Measurements from ENCODE around the gene RPUSD1. TPM values are rescaled to one million over a fixed set of nuclear protein-coding genes. Genes with fewer than 3 reads are reported as not detected.
A peak's percentile ranks its signal among the peaks of the same experiment; 100 is the strongest.
"Not testable (repeated sequence)": the region's sequence is repeated elsewhere in the genome, so short reads cannot be mapped to it uniquely, and the experiment has no call there.

Gene RPUSD1
- polyA plus RNA-seq, 3 donors: 29.5 to 38.1 (median 31.5) TPM

- Histone ChIP-seq H2AFZ (ENCODE audit: insufficient read depth, low read depth, low read length, poor library complexity, severe bottlenecking) (no peak overlapping the region), H3K9ac (ENCODE audit: insufficient read depth, low read length, poor library complexity, severe bottlenecking) (no peak overlapping the region), H3K79me2 (ENCODE audit: insufficient read depth, low read length) (no peaks in the 10 kb centered on the region), H3K4me2 (replicated peaks; ENCODE audit: extremely low read depth, low read length, poor library complexity, severe bottlenecking) (no peak overlapping the region), H3K4me3 (replicated peaks in 1 of 3; ENCODE audit: low read depth in 2 of 3, low read length in 3 of 3) (no peak overlapping the region), H3K36me3 (replicated peaks in 1 of 2; ENCODE audit: control insufficient read depth in 1 of 2, insufficient read depth in 2 of 2, low read length in 2 of 2) (no peaks in the 10 kb centered on the region), H3K27ac (ENCODE audit: low read depth in 1 of 2, low read length in 2 of 2) (no peak overlapping the region), H3K27me3 (ENCODE audit: control insufficient read depth in 2 of 2, insufficient read depth in 2 of 2, low read length in 2 of 2) (peaks cover 9 to 31% of the 10 kb centered on the region in 2 donors), H3K4me1 (ENCODE audit: control insufficient read depth in 1 of 2, insufficient read depth in 2 of 2, low read length in 2 of 2) (no peaks in the 10 kb centered on the region), H3K9me3 (replicated peaks in 1 of 2; ENCODE audit: control insufficient read depth in 1 of 2, insufficient read depth in 1 of 2, low read length in 2 of 2) (peaks cover 0 to 15% of the 10 kb centered on the region in 2 donors), H4K20me1 (ENCODE audit: insufficient read depth, low read length) (no peaks in the 10 kb centered on the region)
- Mint-ChIP-seq H3K27me3 (ENCODE audit: low read depth in 3 of 3) (peaks cover 18 to 28% (median 23%) of the 10 kb centered on the region in 3 donors), H3K4me3 (peak overlapping the region in 1 of 2 donors; percentile 3), H3K9me3 (peaks cover 0 to 9% (median 2%) of the 10 kb centered on the region in 7 donors), H3K36me3 (no peaks in the 10 kb centered on the region), H3K27ac (no peak overlapping the region), H3K4me1 (no peaks in the 10 kb centered on the region)
- 82% methylated on average over 8 of the region's 13 CpGs for WGBS (ENCODE audit: insufficient coverage)
- TF ChIP-seq, protein P1, sequence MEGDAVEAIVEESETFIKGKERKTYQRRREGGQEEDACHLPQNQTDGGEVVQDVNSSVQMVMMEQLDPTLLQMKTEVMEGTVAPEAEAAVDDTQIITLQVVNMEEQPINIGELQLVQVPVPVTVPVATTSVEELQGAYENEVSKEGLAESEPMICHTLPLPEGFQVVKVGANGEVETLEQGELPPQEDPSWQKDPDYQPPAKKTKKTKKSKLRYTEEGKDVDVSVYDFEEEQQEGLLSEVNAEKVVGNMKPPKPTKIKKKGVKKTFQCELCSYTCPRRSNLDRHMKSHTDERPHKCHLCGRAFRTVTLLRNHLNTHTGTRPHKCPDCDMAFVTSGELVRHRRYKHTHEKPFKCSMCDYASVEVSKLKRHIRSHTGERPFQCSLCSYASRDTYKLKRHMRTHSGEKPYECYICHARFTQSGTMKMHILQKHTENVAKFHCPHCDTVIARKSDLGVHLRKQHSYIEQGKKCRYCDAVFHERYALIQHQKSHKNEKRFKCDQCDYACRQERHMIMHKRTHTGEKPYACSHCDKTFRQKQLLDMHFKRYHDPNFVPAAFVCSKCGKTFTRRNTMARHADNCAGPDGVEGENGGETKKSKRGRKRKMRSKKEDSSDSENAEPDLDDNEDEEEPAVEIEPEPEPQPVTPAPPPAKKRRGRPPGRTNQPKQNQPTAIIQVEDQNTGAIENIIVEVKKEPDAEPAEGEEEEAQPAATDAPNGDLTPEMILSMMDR (IDR thresholded peaks at IDR 0.05): no peak
- no peak for DNase-seq
- intact Hi-C loops (cut with micrococcal nuclease): loop anchor here in 1 of 2 donors (10.0 kb wide), 1 partner anchor 103 kb away; no protein-coding TSS in a partner anchor
These were observed 33.6 kb upstream of the RPUSD1 start for GRCh38 chr16:821751-822150.

GRCh38 chr16:820748-821147 is 32.6 kb upstream of the RPUSD1 start:
- intact Hi-C loops (cut with micrococcal nuclease): loop anchor here in 1 of 2 donors (10.0 kb wide), 1 partner anchor 104 kb away; no protein-coding TSS in a partner anchor
- H3K36me3 ChIP-seq (replicated peaks in 1 of 2; ENCODE audit: control insufficient read depth in 1 of 2, insufficient read depth in 2 of 2, low read length in 2 of 2): no peaks in the 10 kb centered on the region
- H2AFZ ChIP-seq (ENCODE audit: insufficient read depth, low read depth, low read length, poor library complexity, severe bottlenecking): no peak overlapping the region
- no peaks in the 10 kb centered on the region for H4K20me1 ChIP-seq (ENCODE audit: insufficient read depth, low read length)
- H3K79me2 ChIP-seq (ENCODE audit: insufficient read depth, low read length): no peaks in the 10 kb centered on the region
- Mint-ChIP-seq H3K27me3 (ENCODE audit: low read depth in 3 of 3) (peaks cover 23 to 30% (median 28%) of the 10 kb centered on the region in 3 donors), H3K4me3 (peak overlapping the region in 1 of 2 donors; percentile 22), H3K36me3 (no peaks in the 10 kb centered on the region), H3K9me3 (peaks cover 0 to 9% (median 2%) of the 10 kb centered on the region in 7 donors), H3K27ac (no peak overlapping the region), H3K4me1 (no peaks in the 10 kb centered on the region)
- H3K9me3 ChIP-seq (replicated peaks in 1 of 2; ENCODE audit: control insufficient read depth in 1 of 2, insufficient read depth in 1 of 2, low read length in 2 of 2): peaks cover 0 to 15% of the 10 kb centered on the region in 2 donors
- DNase-seq: no peak
- peaks cover 9 to 38% of the 10 kb centered on the region in 2 donors for H3K27me3 ChIP-seq (ENCODE audit: control insufficient read depth in 2 of 2, insufficient read depth in 2 of 2, low read length in 2 of 2)
- H3K4me2 ChIP-seq (replicated peaks; ENCODE audit: extremely low read depth, low read length, poor library complexity, severe bottlenecking): no peak overlapping the region
- no peaks in the 10 kb centered on the region for H3K4me1 ChIP-seq (ENCODE audit: control insufficient read depth in 1 of 2, insufficient read depth in 2 of 2, low read length in 2 of 2)
- H3K9ac ChIP-seq (ENCODE audit: insufficient read depth, low read length, poor library complexity, severe bottlenecking): no peak overlapping the region
- no peak overlapping the region for H3K27ac ChIP-seq (ENCODE audit: low read depth in 1 of 2, low read length in 2 of 2)
- 88% methylated on average over 9 of the region's 12 CpGs for WGBS (ENCODE audit: insufficient coverage)
- no peak overlapping the region for H3K4me3 ChIP-seq (replicated peaks in 1 of 3; ENCODE audit: low read depth in 2 of 3, low read length in 3 of 3)
- TF ChIP-seq, protein P1 (IDR thresholded peaks at IDR 0.05): no peak

GRCh38 chr16:820044-820408 is 31.8 kb upstream of the RPUSD1 start:
- Mint-ChIP-seq H3K4me3 (peak overlapping the region in 1 of 2 donors; percentile 22), H3K27me3 (ENCODE audit: low read depth in 3 of 3) (peaks cover 26 to 35% (median 32%) of the 10 kb centered on the region in 3 donors)
- not testable (repeated sequence) for H3K27ac ChIP-seq (ENCODE audit: low read depth in 1 of 2, low read length in 2 of 2); H3K27ac Mint-ChIP-seq; H4K20me1 ChIP-seq (ENCODE audit: insufficient read depth, low read length); H3K36me3 ChIP-seq (replicated peaks in 1 of 2; ENCODE audit: control insufficient read depth in 1 of 2, insufficient read depth in 2 of 2, low read length in 2 of 2); H3K4me2 ChIP-seq (replicated peaks; ENCODE audit: extremely low read depth, low read length, poor library complexity, severe bottlenecking); H3K4me1 ChIP-seq (ENCODE audit: control insufficient read depth in 1 of 2, insufficient read depth in 2 of 2, low read length in 2 of 2); H3K36me3 Mint-ChIP-seq; H2AFZ ChIP-seq (ENCODE audit: insufficient read depth, low read depth, low read length, poor library complexity, severe bottlenecking); H3K4me1 Mint-ChIP-seq; DNase-seq; H3K9me3 Mint-ChIP-seq; H3K79me2 ChIP-seq (ENCODE audit: insufficient read depth, low read length); H3K9ac ChIP-seq (ENCODE audit: insufficient read depth, low read length, poor library complexity, severe bottlenecking); H3K4me3 ChIP-seq (replicated peaks in 1 of 3; ENCODE audit: low read depth in 2 of 3, low read length in 3 of 3)
- WGBS (ENCODE audit: insufficient coverage): 6% methylated on average over 3 of the region's 10 CpGs
- Histone ChIP-seq H3K27me3 (ENCODE audit: control insufficient read depth in 2 of 2, insufficient read depth in 2 of 2, low read length in 2 of 2) (peaks cover 9 to 40% of the 10 kb centered on the region in 2 donors), H3K9me3 (replicated peaks in 1 of 2; ENCODE audit: control insufficient read depth in 1 of 2, insufficient read depth in 1 of 2, low read length in 2 of 2) (peaks cover 0 to 15% of the 10 kb centered on the region in 2 donors)
- intact Hi-C loops (cut with micrococcal nuclease): loop anchor here in 1 of 2 donors (10.0 kb wide), 1 partner anchor 105 kb away; no protein-coding TSS in a partner anchor

Measured in CD14-positive monocyte (primary cell).